Measurements from ENCODE around the gene JAM3. TPM values are rescaled to one million over a fixed set of nuclear protein-coding genes. Genes with fewer than 3 reads are reported as not detected.

JAM3 gene
- total and polyA plus RNA-seq, 2 of the 8 experiments (the other 6 are each of a cell fraction or from before 2014, with no cell fraction given): 19.6 to 42.8 TPM

DNA sequence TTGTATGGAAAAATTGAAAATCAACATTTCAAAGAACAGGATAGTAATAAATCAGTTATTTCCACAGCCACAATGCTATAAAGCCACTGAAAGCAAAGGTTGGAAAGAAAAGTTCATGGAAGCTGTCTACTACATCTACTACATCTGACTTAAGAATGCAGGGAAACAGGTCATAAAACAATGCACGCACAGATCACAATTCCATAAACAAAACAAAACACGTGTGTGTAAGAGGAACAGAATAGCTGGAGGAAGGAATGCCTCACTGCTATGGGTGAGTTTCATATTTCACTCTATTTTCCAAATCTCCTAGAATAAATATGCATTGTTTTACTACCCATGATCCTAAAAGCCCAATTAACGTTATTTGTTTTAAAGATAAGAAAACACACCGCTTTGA, 88.6 kb downstream of the JAM3 start:
- no peaks in the 10 kb centered on the region for H3K79me2 ChIP-seq (ENCODE audit: control insufficient read depth in 1 of 2, insufficient read depth in 2 of 2, low read length in 2 of 2)
- FAIRE-seq (no peak), DNase-seq (ENCODE audit: low read depth in 1 of 2, low spot score in 2 of 2) (no peak)
- no peak overlapping the region for H3K18ac ChIP-seq (ENCODE audit: extremely low read depth, low read length)
- H3K79me1 ChIP-seq (ENCODE audit: low read depth, low read length): peaks cover 3% of the 10 kb centered on the region; the same call in 1 of the 2 replicates
- peaks cover 28 to 92% (median 74%) of the 10 kb centered on the region in 4 experiments for H3K36me3 ChIP-seq (ENCODE audit: control insufficient read depth in 2 of 4, insufficient read depth in 4 of 4, low read length in 3 of 4)
- H4K91ac ChIP-seq (replicated peaks; ENCODE audit: insufficient read length, low read length): no peak overlapping the region
- no peak overlapping the region for H2AFZ ChIP-seq (ENCODE audit: low read length)
- no peak overlapping the region for H2BK12ac ChIP-seq (ENCODE audit: low read depth, low read length)
- no peaks in the 10 kb centered on the region for H3K4me1 ChIP-seq (replicated peaks in 1 of 4; ENCODE audit: control insufficient read depth in 3 of 4, insufficient read depth in 4 of 4, low read length in 3 of 4)
- no peak overlapping the region for H3K23ac ChIP-seq (ENCODE audit: insufficient read length)
- no peak overlapping the region for H2BK15ac ChIP-seq (ENCODE audit: low read length)
- CTCF ChIA-PET (ENCODE audit: partially characterized antibody): no interaction called here
- no peak overlapping the region for H2AK5ac ChIP-seq (ENCODE audit: low read depth, low read length)
- peaks cover 11 to 14% of the 10 kb centered on the region in 2 experiments for H3K9me3 ChIP-seq (ENCODE audit: insufficient read depth in 2 of 2, low read depth in 1 of 2, low read length in 1 of 2)
- H3K4me2 ChIP-seq (ENCODE audit: insufficient read depth in 1 of 2, low read depth in 2 of 2, low read length in 2 of 2): no peak overlapping the region
- H3K9ac ChIP-seq (replicated peaks in 1 of 4; ENCODE audit: extremely low read depth in 1 of 4, low read depth in 3 of 4, low read length in 3 of 4): no peak overlapping the region
- H3K4me3 ChIP-seq (ENCODE audit: extremely low read depth in 1 of 4, insufficient read depth in 2 of 4, low read depth in 3 of 4, low read length in 4 of 4): no peak overlapping the region
- H3K27me3 ChIP-seq (replicated peaks in 1 of 4; ENCODE audit: control insufficient read depth in 3 of 4, extremely low read depth in 1 of 4, insufficient read depth in 3 of 4, low read length in 3 of 4): no peaks in the 10 kb centered on the region; a peak in 1 of 7 replicates
- no peak overlapping the region for H4K8ac ChIP-seq (ENCODE audit: extremely low read depth, insufficient read depth, low read length)
- H4K5ac ChIP-seq (ENCODE audit: insufficient read length, low read depth, low read length): no peak overlapping the region
- H3K56ac ChIP-seq (replicated peaks; ENCODE audit: insufficient read length, low read depth, low read length): no peak overlapping the region
- POLR2A ChIA-PET (ENCODE audit: partially characterized antibody): no interaction called here
- H2BK120ac ChIP-seq (replicated peaks; ENCODE audit: low read depth, low read length): no peak overlapping the region
- H3K4ac ChIP-seq (replicated peaks; ENCODE audit: insufficient read length, low read depth, low read length): no peak overlapping the region
- no peak overlapping the region for H3K27ac ChIP-seq (ENCODE audit: low read depth, low read length)
- no peaks in the 10 kb centered on the region for H3K23me2 ChIP-seq (ENCODE audit: low read depth, low read length)
- WGBS, 2 experiments (ENCODE audit: extremely low coverage in 1 of 2, insufficient coverage in 1 of 2, insufficient read length in 1 of 2, insufficient replicate concordance in 2 of 2, low coverage in 1 of 2, low lambda C conversion rate in 2 of 2, missing lambda C conversion rate in 1 of 2): 87% methylated on average over 4 of the region's 4 CpGs; no CpG with 5 or more reads in 1 of the 2 experiments
- H2BK20ac ChIP-seq (ENCODE audit: low read length): no peak overlapping the region
- H2BK5ac ChIP-seq (ENCODE audit: low read depth, low read length): no peak overlapping the region
- H4K20me1 ChIP-seq (replicated peaks in 1 of 2; ENCODE audit: control insufficient read depth in 1 of 2, insufficient read depth in 2 of 2, low read length in 2 of 2): peaks cover 0 to 6% of the 10 kb centered on the region in 2 experiments
- no peak overlapping the region for H3K14ac ChIP-seq (ENCODE audit: insufficient read length)

Measured in H1 (cell line).